Measurements from ENCODE around the gene SLC35F4.

The SLC35F4 gene

GRCh38 chr14:57576498-57576897 is 289.4 kb downstream of the SLC35F4 start:
- H3K4me3 ChIP-seq (ENCODE audit: low read depth, low read length): no peak overlapping the region
- DNase-seq (ENCODE audit: low read depth): no peak

DNA sequence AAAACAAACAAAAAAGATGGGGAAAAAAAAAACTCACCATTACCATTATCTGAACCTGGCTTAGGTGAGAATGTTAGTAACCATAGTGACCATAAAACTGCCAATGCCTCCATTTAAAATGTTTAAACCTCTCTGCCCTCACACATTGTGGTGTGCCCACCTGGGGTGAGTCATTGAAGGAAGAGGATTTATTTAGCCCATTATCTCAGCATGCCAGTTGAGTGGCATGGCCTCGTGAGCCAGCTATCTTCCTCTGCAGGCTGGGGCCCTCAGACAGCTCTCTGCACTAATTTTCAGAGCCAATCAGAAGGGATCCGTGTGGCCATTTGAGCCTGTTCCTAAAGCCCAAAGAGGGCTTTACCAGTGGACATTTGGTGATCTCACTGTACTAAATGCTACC is 290.4 kb downstream of the SLC35F4 start:
- H3K4me3 ChIP-seq (ENCODE audit: low read depth, low read length): no peak overlapping the region
- DNase-seq (ENCODE audit: low read depth): no peak

- no peak for DNase-seq (ENCODE audit: low read depth)
- no peak overlapping the region for H3K4me3 ChIP-seq (ENCODE audit: low read depth, low read length)
Observed at GRCh38 chr14:57574617-57575288, 291.1 kb downstream of the SLC35F4 start.

GRCh38 chr14:57573173-57573572 is 292.7 kb downstream of the SLC35F4 start:
- no peak for DNase-seq (ENCODE audit: low read depth)
- no peak overlapping the region for H3K4me3 ChIP-seq (ENCODE audit: low read depth, low read length)

- no peak overlapping the region for H3K4me3 ChIP-seq (ENCODE audit: low read depth, low read length)
- DNase-seq (ENCODE audit: low read depth): no peak
Observed at GRCh38 chr14:57568554-57568953, 297.3 kb downstream of the SLC35F4 start.

DNA sequence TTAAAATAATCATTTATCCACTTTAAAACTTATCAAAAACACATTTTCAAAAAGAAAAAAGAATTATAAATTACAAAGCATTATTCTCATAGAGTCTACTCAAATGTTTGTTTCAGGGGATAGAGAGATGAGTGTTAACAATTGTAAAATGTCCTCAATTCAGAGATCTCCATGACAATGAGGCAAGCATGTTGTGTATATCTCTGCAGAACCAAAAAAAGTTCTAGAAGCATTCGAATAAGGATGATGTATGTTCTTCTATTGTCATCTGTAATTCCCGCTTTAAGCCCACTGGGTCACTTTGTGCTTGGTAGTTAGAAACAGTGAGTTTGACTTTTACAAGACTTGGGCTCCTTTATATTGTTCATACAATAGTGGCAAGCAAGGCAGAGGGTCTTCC is 298.7 kb downstream of the SLC35F4 start:
- H3K4me3 ChIP-seq (ENCODE audit: low read depth, low read length): no peak overlapping the region
- DNase-seq (ENCODE audit: low read depth): no peak

DNA sequence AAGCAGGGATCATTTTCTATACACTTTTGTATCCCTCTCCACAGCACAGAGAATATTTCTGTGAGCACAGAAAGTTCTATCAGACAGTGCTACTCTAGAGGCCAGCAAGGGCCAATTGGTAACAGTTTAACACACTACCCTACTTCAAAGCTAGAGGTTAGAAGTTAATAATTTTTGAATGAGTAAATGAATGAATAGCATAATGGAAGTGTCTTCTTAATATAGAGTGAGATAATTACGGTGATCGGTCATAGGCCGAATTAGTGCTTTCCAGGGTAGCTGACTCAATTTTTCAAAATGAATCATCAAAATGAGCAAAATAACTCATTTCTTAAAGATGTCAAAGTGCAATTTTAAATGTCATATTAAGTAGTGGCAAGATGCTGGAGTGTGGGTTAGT is 305.2 kb downstream of the SLC35F4 start:
- no peak for DNase-seq (ENCODE audit: low read depth)
- H3K4me3 ChIP-seq (ENCODE audit: low read depth, low read length): no peak overlapping the region

DNA sequence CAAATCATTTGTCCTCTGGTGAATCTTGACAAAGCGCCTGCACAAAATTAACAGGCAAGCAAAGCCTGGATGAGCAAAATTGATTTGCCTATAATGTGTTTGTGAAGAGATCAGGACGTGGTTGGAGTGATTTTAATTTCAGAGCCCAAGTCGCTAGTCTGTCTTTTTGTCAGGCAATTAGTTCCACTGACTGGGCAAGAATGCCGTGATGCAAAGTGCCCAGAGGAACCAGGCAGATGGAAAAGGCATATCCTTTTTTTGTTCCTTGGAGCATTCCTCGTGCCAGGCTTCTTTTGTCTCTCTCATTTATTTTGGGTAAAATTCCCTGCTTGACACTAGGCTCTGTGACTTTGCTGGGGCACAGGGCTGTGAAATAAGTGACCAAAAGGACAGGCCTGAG is 306.3 kb downstream of the SLC35F4 start:
- no peak overlapping the region for H3K4me3 ChIP-seq (ENCODE audit: low read depth, low read length)

GRCh38 chr14:57549765-57550420 is 316.0 kb downstream of the SLC35F4 start:
- no peak for DNase-seq (ENCODE audit: low read depth)
- H3K4me3 ChIP-seq (ENCODE audit: low read depth, low read length): no peak overlapping the region

More for the DNA sequence above, 306.3 kb downstream of the SLC35F4 start:
- DNase-seq (ENCODE audit: low read depth): no peak

DNA sequence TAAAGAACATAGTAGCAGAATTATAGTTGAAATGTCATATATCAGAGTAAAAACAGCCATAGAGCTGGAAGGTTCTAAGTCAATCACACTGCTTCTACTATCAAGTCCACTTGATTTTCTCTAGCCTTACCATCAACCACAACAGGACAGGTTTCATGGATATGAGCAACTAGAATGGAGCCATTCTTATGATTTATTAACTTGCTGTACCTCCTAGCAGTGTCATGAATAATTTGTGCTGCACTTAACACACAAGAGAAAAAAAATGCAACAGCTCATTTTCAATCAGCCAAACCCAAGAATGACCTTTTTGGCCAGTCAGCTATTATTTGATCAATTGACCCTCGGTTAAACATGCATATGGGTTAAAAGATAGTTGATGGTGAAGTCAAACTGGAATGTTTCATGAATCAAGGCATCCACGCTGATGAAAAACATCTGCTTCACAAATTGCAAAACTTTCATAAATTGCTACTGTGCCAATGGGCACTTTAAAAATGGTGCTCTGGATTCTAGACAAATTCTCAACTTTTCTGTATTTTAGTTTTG is 316.8 kb downstream of the SLC35F4 start:
- DNase-seq (ENCODE audit: low read depth): no peak
- no peak overlapping the region for H3K4me3 ChIP-seq (ENCODE audit: low read depth, low read length)

GRCh38 chr14:57547131-57547530 is 318.8 kb downstream of the SLC35F4 start:
- H3K4me3 ChIP-seq (ENCODE audit: low read depth, low read length): no peak overlapping the region
- no peak for DNase-seq (ENCODE audit: low read depth)

DNA sequence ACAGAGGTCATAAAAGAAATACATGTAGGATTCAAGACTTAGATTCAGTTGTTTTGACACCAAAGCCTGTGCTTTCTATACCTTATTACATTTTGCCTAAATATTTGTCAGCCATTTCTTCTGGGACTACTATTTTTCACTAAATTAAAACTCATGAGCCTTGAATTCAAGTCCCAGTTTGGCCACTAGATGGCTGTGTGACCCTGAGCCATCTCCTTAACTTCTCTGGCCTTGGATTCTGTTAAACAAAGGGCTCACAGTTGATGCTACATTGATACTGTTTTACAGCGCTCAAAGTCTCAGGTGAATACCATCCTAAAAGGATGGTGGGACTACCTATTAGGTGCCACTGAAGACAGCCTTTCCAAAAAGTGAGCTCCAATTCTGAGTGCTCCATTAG is 332.7 kb downstream of the SLC35F4 start:
- H3K4me3 ChIP-seq (ENCODE audit: low read depth, low read length): no peak overlapping the region
- DNase-seq (ENCODE audit: low read depth): no peak

- H3K4me3 ChIP-seq (ENCODE audit: low read depth, low read length): no peak overlapping the region
- no peak for DNase-seq (ENCODE audit: low read depth)
Observed at GRCh38 chr14:57530571-57530970, 335.3 kb downstream of the SLC35F4 start.

- no peak overlapping the region for H3K4me3 ChIP-seq (ENCODE audit: low read depth, low read length)
- DNase-seq (ENCODE audit: low read depth): no peak
Observed at GRCh38 chr14:57526942-57527341, 338.9 kb downstream of the SLC35F4 start.

DNA sequence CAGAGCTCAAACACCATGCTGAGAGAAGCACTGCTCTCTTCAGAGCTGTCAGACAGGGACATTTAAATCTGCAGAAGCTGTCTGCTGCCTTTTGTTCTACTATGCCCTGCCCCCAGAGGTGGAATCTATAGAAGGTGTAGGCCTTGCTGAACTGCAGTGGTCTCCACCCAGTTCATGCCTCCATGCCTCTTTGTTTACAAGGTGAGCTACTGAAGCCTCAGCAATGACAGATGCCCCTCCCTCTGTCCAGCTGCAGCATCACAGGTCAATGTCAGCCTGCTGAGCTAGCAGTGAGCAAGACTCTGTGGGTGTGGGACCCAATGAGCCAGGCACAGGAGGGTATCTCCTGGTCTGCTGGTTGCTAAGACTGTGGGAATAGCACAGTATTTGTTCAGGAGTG is 346.8 kb downstream of the SLC35F4 start:
- no peak for DNase-seq (ENCODE audit: low read depth)

More for the DNA sequence above, 346.8 kb downstream of the SLC35F4 start:
- H3K4me3 ChIP-seq (ENCODE audit: low read depth, low read length): no peak overlapping the region

All from skeletal muscle cell (primary cell).